HG02642 (cell line): ENCODE measurements around the gene NDUFB5.

ENCODE experiments used
- ATAC-seq: cut with Tn5 transposase; IDR thresholded peaks from one replicate; pipeline ENCODE4 v1.9.1; 2021; ENCODE audit warnings: mild to moderate bottlenecking; ENCODE audit not compliant: unreplicated experiment, poor library complexity

Gene NDUFB5

DNA sequence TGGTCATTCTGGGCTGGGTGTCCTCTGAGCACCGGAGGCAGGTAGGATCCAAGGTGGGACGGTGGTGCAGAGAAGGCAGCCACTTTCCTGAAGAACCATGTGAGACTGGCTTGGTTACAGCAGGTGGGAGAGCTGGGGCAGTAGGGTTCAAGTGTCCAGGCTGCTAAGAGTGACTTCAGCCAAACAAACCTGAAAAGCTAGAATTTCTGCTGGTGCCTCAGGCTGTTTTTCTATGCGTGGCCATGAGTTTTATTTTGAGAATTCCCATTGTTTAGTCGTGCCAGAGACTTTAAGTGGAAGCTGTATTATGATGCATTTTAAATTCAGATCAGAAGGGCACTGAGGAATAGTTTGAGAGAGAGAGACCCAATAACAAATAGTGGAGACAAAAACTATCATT, 68.3 kb downstream of the NDUFB5 start:
- ATAC-seq, result no peak

DNA sequence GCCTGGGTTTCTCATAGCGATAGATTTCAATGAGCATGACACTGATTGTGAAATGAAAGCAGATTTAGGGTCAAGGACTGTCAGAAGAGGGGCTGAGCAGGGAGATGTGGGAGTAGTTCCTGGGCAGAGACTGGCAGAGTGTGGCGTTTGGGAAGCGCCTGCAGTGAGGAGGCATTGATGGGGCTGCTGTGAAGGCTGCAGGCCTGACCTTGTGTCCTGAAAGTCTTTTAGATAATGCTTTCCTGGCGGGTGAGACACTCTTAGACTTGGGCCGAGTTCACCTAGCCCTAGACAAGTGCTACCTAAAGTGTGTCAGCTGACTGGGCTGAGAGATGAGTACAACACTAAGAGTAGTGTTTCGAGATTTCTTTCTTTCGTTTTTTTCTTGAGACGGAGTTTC, 68.9 kb downstream of the NDUFB5 start:
- no peak for ATAC-seq

DNA sequence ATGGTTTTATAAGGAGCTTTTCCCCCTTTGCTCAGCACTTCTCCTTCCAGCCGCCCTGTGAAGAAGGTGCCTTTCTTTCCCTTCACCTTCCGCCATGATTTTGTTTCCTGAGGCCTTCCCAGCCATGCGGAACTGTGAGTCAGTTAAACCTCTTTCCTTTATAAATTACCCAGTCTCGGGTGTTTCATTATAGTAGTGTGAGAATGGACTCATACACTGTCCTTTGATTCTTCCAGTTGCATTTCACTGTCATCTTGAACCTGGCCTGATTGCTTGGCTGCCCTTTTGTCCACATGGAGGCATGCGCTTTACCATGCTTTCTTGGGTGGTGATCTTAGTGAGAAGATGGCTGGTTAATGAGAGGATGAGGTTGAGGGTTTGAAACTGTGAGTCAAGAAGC, 71.5 kb downstream of the NDUFB5 start:
- no peak for ATAC-seq
